Liver (tissue), 9 donors: ENCODE data around the gene TNS1. TPM values are rescaled to one million over a fixed set of nuclear protein-coding genes. Genes with fewer than 3 reads are reported as not detected.

Experiments
- DNase-seq: peaks from one replicate; pipeline ENCODE4 v3.0.0-alpha.2; 2017; ENCODE audit warnings: low spot score
- H3K27ac ChIP-seq, 2 donors: one replicate each; pipeline ENCODE4 v1.7.0; 2013; ENCODE audit warnings: inconsistent platforms in 2 of 2, low read length in 2 of 2, control low read depth in 1 of 2, low read depth in 1 of 2, mild to moderate bottlenecking in 1 of 2
- H3K27me3 ChIP-seq, 4 donors: one replicate each; pipeline versions ENCODE4 v1.6.1 to v1.7.0; 2013; ENCODE audit warnings: low read length in 3 of 4, inconsistent platforms in 1 of 4, mild to moderate bottlenecking in 1 of 4, moderate library complexity in 1 of 4; ENCODE audit not compliant: control insufficient read depth in 4 of 4, insufficient read depth in 4 of 4
- H3K36me3 ChIP-seq, 4 donors: one replicate each; pipeline versions ENCODE4 v1.6.1 to v1.7.0; 2013; ENCODE audit warnings: low read length in 3 of 4, mild to moderate bottlenecking in 3 of 4, low read depth in 1 of 4, moderate library complexity in 1 of 4; ENCODE audit not compliant: control insufficient read depth in 4 of 4, insufficient read depth in 3 of 4
- H3K4me1 ChIP-seq, 4 donors: one replicate each; pipeline versions ENCODE4 v1.6.1 to v1.7.0; 2013; ENCODE audit warnings: low read length in 3 of 4, mild to moderate bottlenecking in 3 of 4, moderate library complexity in 1 of 4; ENCODE audit not compliant: control insufficient read depth in 4 of 4, insufficient read depth in 4 of 4
- H3K4me3 ChIP-seq, 3 donors: one replicate each; pipeline versions ENCODE4 v1.6.1 to v1.7.0; 2013; ENCODE audit warnings: low read length in 3 of 3, control low read depth in 1 of 3, low read depth in 1 of 3, mild to moderate bottlenecking in 1 of 3
- H3K9ac ChIP-seq, 2 donors: one replicate each; pipeline ENCODE4 v1.7.0; 2013; ENCODE audit warnings: low read length in 2 of 2, mild to moderate bottlenecking in 2 of 2, moderate library complexity in 2 of 2, control low read depth in 1 of 2, low read depth in 1 of 2
- H3K9me3 ChIP-seq, 4 donors: one replicate each; pipeline versions ENCODE4 v1.6.1 to v1.7.0; 2013; ENCODE audit warnings: low read length in 3 of 4; ENCODE audit not compliant: control insufficient read depth in 4 of 4
- ATF3 ChIP-seq: IDR thresholded peaks from 2 replicates; pipeline ENCODE4 v1.6.1; 2016; ENCODE audit warnings: antibody characterized with exemption
- CTCF ChIP-seq: fragments of 150-350 bp; IDR thresholded peaks from 2 replicates; pipeline ENCODE4 v1.5.1; 2017; ENCODE audit warnings: improper control_type of control experiment, low read depth, low read length; ENCODE audit not compliant: missing input control
- EGR1 ChIP-seq, 2 donors: IDR thresholded peaks; 2 replicates each; pipeline ENCODE4 v1.6.1; 2016 to 2018; ENCODE audit warnings: antibody characterized with exemption in 2 of 2, low read depth in 2 of 2
- FOXA1 ChIP-seq: IDR thresholded peaks from 2 replicates; pipeline ENCODE4 v1.6.1; 2016; ENCODE audit warnings: antibody characterized with exemption
- FOXA2 ChIP-seq: IDR thresholded peaks from 2 replicates; pipeline ENCODE4 v1.6.1; 2016; ENCODE audit warnings: antibody characterized with exemption
- GABPA ChIP-seq, 2 donors: IDR thresholded peaks in 1 of 2; conservative IDR thresholded peaks in 1 of 2; 2 replicates each; pipeline ENCODE4 v1.6.1; 2016; ENCODE audit warnings: antibody characterized with exemption in 2 of 2, mild to moderate bottlenecking in 1 of 2, moderate library complexity in 1 of 2
- HNF4A ChIP-seq, 2 donors: conservative IDR thresholded peaks; 2 replicates each; pipeline ENCODE4 v1.6.1; 2016; ENCODE audit warnings: antibody characterized with exemption in 2 of 2, mild to moderate bottlenecking in 2 of 2
- HNF4G ChIP-seq: IDR thresholded peaks from 2 replicates; pipeline ENCODE4 v1.6.1; 2016; ENCODE audit warnings: antibody characterized with exemption
- JUND ChIP-seq, 2 donors: IDR thresholded peaks; 2 replicates each; pipeline ENCODE4 v1.6.1; 2016; ENCODE audit warnings: antibody characterized with exemption in 2 of 2
- MAX ChIP-seq: IDR thresholded peaks from 2 replicates; pipeline ENCODE4 v1.6.1; 2016; ENCODE audit warnings: antibody characterized with exemption
- NR2F2 ChIP-seq: IDR thresholded peaks from 2 replicates; pipeline ENCODE4 v1.6.1; 2016; ENCODE audit warnings: antibody characterized with exemption
- RAD21 ChIP-seq, 2 donors: IDR thresholded peaks; 2 replicates each; pipeline ENCODE4 v1.6.1; 2016; ENCODE audit warnings: antibody characterized with exemption in 2 of 2, mild to moderate bottlenecking in 2 of 2
- REST ChIP-seq: IDR thresholded peaks from 2 replicates; pipeline ENCODE4 v1.6.1; 2016; ENCODE audit warnings: antibody characterized with exemption, mild to moderate bottlenecking
- RXRA ChIP-seq, 2 donors: IDR thresholded peaks; 2 replicates each; pipeline ENCODE4 v1.6.1; 2017 to 2018; ENCODE audit warnings: antibody characterized with exemption in 2 of 2, mild to moderate bottlenecking in 1 of 2
- SP1 ChIP-seq: IDR thresholded peaks from 2 replicates; pipeline ENCODE4 v1.6.1; 2018; ENCODE audit warnings: antibody characterized with exemption, mild to moderate bottlenecking
- TAF1 ChIP-seq: conservative IDR thresholded peaks from 2 replicates; pipeline ENCODE4 v1.6.1; 2016; ENCODE audit warnings: antibody characterized with exemption, mild to moderate bottlenecking
- YY1 ChIP-seq: IDR thresholded peaks from 2 replicates; pipeline ENCODE4 v1.6.1; 2016; ENCODE audit warnings: antibody characterized with exemption, mild to moderate bottlenecking
- ZBTB33 ChIP-seq: IDR thresholded peaks from 2 replicates; pipeline ENCODE4 v1.6.1; 2016; ENCODE audit warnings: antibody characterized with exemption
- WGBS: extraction: QIAGEN DNeasy Blood & Tissue Kit; methylation state at CpG from one replicate; pipeline ENCODE4 v1.1.7; 2013; 5-methylcytosine and 5-hydroxymethylcytosine counted together
- polyA plus RNA-seq, 2 donors: library from polyadenylated mRNA; stranded (reverse) in 1 of 2; unstranded in 1 of 2; fragments of 200-250 nt in 1 of 2; fragments of >200 nt in 1 of 2; fragmentation: Nextera tagmentation in 1 of 2; extraction: Ambion mirVana in 1 of 2; gene quantifications; one replicate each; pipeline versions ENCODE4 v1.2.1 to v1.2.3, GENCODE V29; 2013 to 2015
- total RNA-seq, 2 donors: library from RNA; depleted of rRNA; stranded (reverse); fragments of >200 nt; gene quantifications; one replicate each; pipeline ENCODE4 v1.2.3, GENCODE V29; 2014
- donor health status: healthy.
- donor health status: healthy.
- donor health status: healthy.
- donor health status: healthy.
- donor health status: healthy.

Gene TNS1
- total and polyA plus RNA-seq, 4 donors: 16.3 to 128 (median 57.3) TPM

GRCh38 chr2:217843324-217843723 lies 159.5 kb downstream of the TNS1 start:
- peaks cover 0 to 5% (median 0%) of the 10 kb centered on the region in 4 donors for H3K9me3 ChIP-seq
- H3K4me1 ChIP-seq: peaks cover 0 to 3% (median 0%) of the 10 kb centered on the region in 4 donors
- H3K9ac ChIP-seq: no peak overlapping the region
- H3K36me3 ChIP-seq: peaks cover 11 to 65% (median 32%) of the 10 kb centered on the region in 4 donors
- H3K4me3 ChIP-seq: no peak overlapping the region
- H3K27me3 ChIP-seq: no peaks in the 10 kb centered on the region
- no peak for DNase-seq
- TF ChIP-seq RXRA (IDR thresholded peaks at IDR 0.05) (no peak), TAF1 (no peak), FOXA1 (no peak), RAD21 (IDR thresholded peaks at IDR 0.05) (no peak), MAX (no peak), JUND (IDR thresholded peaks at IDR 0.05) (no peak), FOXA2 (no peak), NR2F2 (no peak), YY1 (no peak), HNF4G (no peak), CTCF (no peak), REST (no peak), HNF4A (conservative IDR thresholded peaks at IDR 0.05) (no peak), ATF3 (no peak), SP1 (no peak), GABPA (IDR thresholded peaks at IDR 0.05 in 1 of 2, conservative IDR thresholded peaks at IDR 0.05 in 1 of 2) (no peak), EGR1 (IDR thresholded peaks at IDR 0.05; ENCODE audit: low read depth in 2 of 2) (no peak), ZBTB33 (no peak)
- no peak overlapping the region for H3K27ac ChIP-seq
- WGBS: 69% methylated on average over 1 of the region's 1 CpG
